Mesenchymal stem cell (in vitro differentiated cells and primary cell): ENCODE data around the gene PARK7.
A peak's percentile ranks its signal among the peaks of the same experiment; 100 is the strongest.
"Not testable (repeated sequence)": the region's sequence is repeated elsewhere in the genome, so short reads cannot be mapped to it uniquely, and the experiment has no call there.

Experiments
- DNase-seq: peaks from one replicate; pipeline ENCODE4 v3.0.0-alpha.2; 2013
- H2AFZ ChIP-seq: one replicate; pipeline ENCODE4 v1.6.1; 2013; ENCODE audit warnings: low read depth, mild to moderate bottlenecking, control low read depth, inconsistent platforms, low read length, moderate library complexity
- H2AK5ac ChIP-seq: 2 replicates; pipeline ENCODE4 v1.6.1; 2013; ENCODE audit warnings: low read length, moderate library complexity, mild to moderate bottlenecking, inconsistent platforms; ENCODE audit not compliant: severe bottlenecking
- H2BK120ac ChIP-seq: one replicate; pipeline ENCODE4 v1.6.1; 2013; ENCODE audit warnings: low read depth, mild to moderate bottlenecking, inconsistent platforms, low read length, moderate library complexity
- H2BK12ac ChIP-seq, 2 experiments: one replicate each; pipeline ENCODE4 v1.6.1; 2013; ENCODE audit warnings: inconsistent platforms in 2 of 2, low read length in 2 of 2, mild to moderate bottlenecking in 2 of 2, moderate library complexity in 2 of 2, control low read depth in 1 of 2
- H2BK15ac ChIP-seq: one replicate; pipeline ENCODE4 v1.6.1; 2013; ENCODE audit warnings: mild to moderate bottlenecking, low read depth, inconsistent platforms; ENCODE audit not compliant: poor library complexity, severe bottlenecking
- H2BK5ac ChIP-seq: 2 replicates; pipeline ENCODE4 v1.6.1; 2013; ENCODE audit warnings: low read depth, mild to moderate bottlenecking, low read length, control low read depth, inconsistent platforms; ENCODE audit not compliant: poor library complexity, severe bottlenecking
- H3K14ac ChIP-seq, 2 experiments: one replicate each; pipeline ENCODE4 v1.6.1; 2013; ENCODE audit warnings: inconsistent platforms in 2 of 2, low read length in 2 of 2, control low read depth in 1 of 2, mild to moderate bottlenecking in 1 of 2, moderate library complexity in 1 of 2
- H3K18ac ChIP-seq, 2 experiments: one replicate each; pipeline ENCODE4 v1.6.1; 2013; ENCODE audit warnings: inconsistent platforms in 2 of 2, low read length in 2 of 2, control low read depth in 1 of 2, low read depth in 1 of 2, mild to moderate bottlenecking in 1 of 2
- H3K23ac ChIP-seq, 2 experiments: one replicate each; pipeline ENCODE4 v1.6.1; 2013; ENCODE audit warnings: inconsistent platforms in 2 of 2, low read length in 2 of 2, mild to moderate bottlenecking in 2 of 2, moderate library complexity in 2 of 2, control low read depth in 1 of 2
- H3K27ac ChIP-seq: 2 replicates; pipeline ENCODE4 v1.5.1; 2013; ENCODE audit warnings: mild to moderate bottlenecking, moderate library complexity, low read length, control low read depth, inconsistent platforms; ENCODE audit not compliant: poor library complexity, severe bottlenecking
- H3K27me3 ChIP-seq, 2 experiments: 2 replicates each; pipeline versions ENCODE4 v1.6.1 to v1.7.0; 2013; ENCODE audit warnings: low read length in 2 of 2, mild to moderate bottlenecking in 2 of 2, moderate library complexity in 2 of 2, control low read depth in 1 of 2, inconsistent platforms in 1 of 2; ENCODE audit not compliant: control insufficient read depth in 1 of 2, insufficient read depth in 1 of 2
- H3K36me3 ChIP-seq, 2 experiments: 2 replicates each; pipeline versions ENCODE4 v1.6.1 to v1.7.0; 2013; ENCODE audit warnings: low read length in 2 of 2, control low read depth in 1 of 2, inconsistent platforms in 1 of 2, low read depth in 1 of 2, mild to moderate bottlenecking in 1 of 2; ENCODE audit not compliant: insufficient read depth in 2 of 2, control insufficient read depth in 1 of 2
- H3K4ac ChIP-seq, 2 experiments: one replicate each; pipeline ENCODE4 v1.6.1; 2013; ENCODE audit warnings: inconsistent platforms in 2 of 2, low read length in 2 of 2, mild to moderate bottlenecking in 2 of 2, moderate library complexity in 2 of 2, control low read depth in 1 of 2, low read depth in 1 of 2
- H3K4me1 ChIP-seq: 2 replicates; pipeline ENCODE4 v1.6.1; 2013; ENCODE audit warnings: low read depth, low read length, control low read depth; ENCODE audit not compliant: control insufficient read depth, insufficient read depth
- H3K4me2 ChIP-seq: 2 replicates; pipeline ENCODE4 v1.6.1; 2013; ENCODE audit warnings: low read length, mild to moderate bottlenecking, inconsistent platforms; ENCODE audit not compliant: poor library complexity, severe bottlenecking
- H3K4me3 ChIP-seq, 2 experiments: 2 replicates each; pipeline versions ENCODE4 v1.5.1 to v1.7.0; 2013; ENCODE audit warnings: low read length in 2 of 2, mild to moderate bottlenecking in 2 of 2, control low read depth in 1 of 2, low read depth in 1 of 2; ENCODE audit not compliant: insufficient read depth in 1 of 2
- H3K79me1 ChIP-seq: replicated peaks from 2 replicates; pipeline ENCODE4 v1.6.1; 2013; ENCODE audit warnings: mild to moderate bottlenecking, control low read depth, low read length, inconsistent platforms; ENCODE audit not compliant: poor library complexity, severe bottlenecking
- H3K9ac ChIP-seq: 2 replicates; pipeline ENCODE4 v1.7.0; 2013; ENCODE audit warnings: mild to moderate bottlenecking, low read length, moderate library complexity
- H3K9me3 ChIP-seq: 2 replicates; pipeline ENCODE4 v1.7.0; 2013; ENCODE audit warnings: mild to moderate bottlenecking, low read length; ENCODE audit not compliant: control insufficient read depth
- H4K8ac ChIP-seq: one replicate; pipeline ENCODE4 v1.6.1; 2013; ENCODE audit warnings: inconsistent platforms, mild to moderate bottlenecking, low read length, moderate library complexity
- H4K91ac ChIP-seq: one replicate; pipeline ENCODE4 v1.6.1; 2013; ENCODE audit warnings: mild to moderate bottlenecking, low read length, inconsistent platforms
- WGBS: methylation state at CpG from one replicate; pipeline ENCODE4 v1.1.7; 2013; ENCODE audit warnings: mixed read lengths; 5-methylcytosine and 5-hydroxymethylcytosine counted together

Gene PARK7

DNA sequence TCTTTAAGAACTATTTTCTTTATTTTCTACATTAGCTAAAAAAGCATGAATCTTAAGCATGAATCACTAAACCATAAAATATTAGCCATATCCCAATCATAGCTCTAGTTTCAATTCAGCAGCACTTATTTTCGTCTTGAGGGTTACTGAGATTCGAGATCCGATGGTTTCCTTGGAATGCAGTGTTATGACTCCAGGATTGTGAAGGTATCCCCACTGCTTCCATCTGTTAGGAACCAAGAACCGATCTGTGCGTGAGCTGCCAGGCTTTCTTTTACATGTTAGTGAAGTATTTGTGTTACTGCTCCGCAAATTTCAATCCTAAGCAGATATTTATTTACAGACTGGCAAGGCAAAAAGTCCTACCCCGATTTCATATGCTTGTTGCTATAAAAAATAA lies 39.7 kb upstream of the PARK7 start:
- no peak overlapping the region for H2AK5ac ChIP-seq
- H4K91ac ChIP-seq: no peak overlapping the region
- H3K4me3 ChIP-seq: peak overlapping the region in 1 of 2 experiments; percentile 21
- H3K27ac ChIP-seq: no peak overlapping the region
- H3K14ac ChIP-seq: no peak overlapping the region
- no peak for DNase-seq
- H3K23ac ChIP-seq: no peak overlapping the region
- H2BK120ac ChIP-seq: no peak overlapping the region
- no peak overlapping the region for H2BK5ac ChIP-seq
- H3K4me2 ChIP-seq: no peak overlapping the region
- H3K4me1 ChIP-seq: no peaks in the 10 kb centered on the region
- no peak overlapping the region for H3K18ac ChIP-seq
- H3K36me3 ChIP-seq: no peaks in the 10 kb centered on the region
- H4K8ac ChIP-seq: no peak overlapping the region
- H3K79me1 ChIP-seq: no peaks in the 10 kb centered on the region
- no peak overlapping the region for H2AFZ ChIP-seq
- H2BK12ac ChIP-seq: no peak overlapping the region
- peaks cover 0 to 13% of the 10 kb centered on the region in 2 experiments for H3K27me3 ChIP-seq
- no peaks in the 10 kb centered on the region for H3K9me3 ChIP-seq
- H3K9ac ChIP-seq: peak overlapping the region; percentile 18
- H2BK15ac ChIP-seq: no peak overlapping the region
- H3K4ac ChIP-seq: no peak overlapping the region
- whole genome bisulfite sequencing: 96% methylated on average over 7 of the region's 7 CpGs

DNA sequence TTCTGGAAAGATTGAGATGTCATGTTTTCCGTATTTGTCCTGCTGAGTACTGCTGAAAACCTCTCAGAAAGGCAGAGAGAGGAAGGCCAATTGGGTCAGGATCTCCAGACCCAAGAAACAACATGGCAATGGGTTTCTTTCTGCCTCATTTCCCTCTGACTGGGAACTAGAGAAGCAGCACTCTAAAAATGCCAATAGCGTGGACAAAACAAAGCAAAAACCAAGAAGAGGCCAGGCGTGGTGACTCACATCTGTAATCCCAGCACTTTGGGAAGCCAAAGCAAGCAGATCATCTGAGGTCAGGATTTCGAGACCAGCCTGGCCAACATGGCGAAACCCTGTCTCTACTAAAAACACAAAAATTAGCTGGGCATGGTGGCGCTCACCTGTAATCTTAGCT lies 39.2 kb upstream of the PARK7 start:
- Histone ChIP-seq H2BK15ac (no peak overlapping the region), H2BK12ac (no peak overlapping the region), H3K4ac (no peak overlapping the region), H3K4me3 (no peak overlapping the region), H3K4me1 (no peaks in the 10 kb centered on the region), H2AK5ac (no peak overlapping the region), H3K14ac (no peak overlapping the region), H4K8ac (no peak overlapping the region), H3K36me3 (no peaks in the 10 kb centered on the region), H3K18ac (no peak overlapping the region), H3K79me1 (no peaks in the 10 kb centered on the region), H2BK120ac (no peak overlapping the region), H3K27me3 (peaks cover 5 to 16% of the 10 kb centered on the region in 2 experiments), H2BK5ac (no peak overlapping the region), H2AFZ (no peak overlapping the region), H3K27ac (no peak overlapping the region), H3K9me3 (no peaks in the 10 kb centered on the region), H4K91ac (no peak overlapping the region), H3K4me2 (no peak overlapping the region), H3K23ac (no peak overlapping the region), H3K9ac (peak overlapping the region; percentile 18)
- WGBS: 75% methylated on average over 6 of the region's 6 CpGs
- DNase-seq: peak; percentile 41

GRCh38 chr1:7927061-7927460 lies 34.5 kb upstream of the PARK7 start:
- not testable (repeated sequence) for H3K4me2 ChIP-seq, H3K18ac ChIP-seq

GRCh38 chr1:7928247-7928646 lies 33.3 kb upstream of the PARK7 start:
- Histone ChIP-seq H3K18ac (no peak overlapping the region), H3K9ac (no peak overlapping the region)
- 84% methylated on average over 3 of the region's 4 CpGs for WGBS

More at GRCh38 chr1:7927061-7927460, 34.5 kb upstream of the PARK7 start:
- DNase-seq, H2AFZ ChIP-seq, H3K79me1 ChIP-seq, H4K8ac ChIP-seq, H2BK12ac ChIP-seq, H3K9ac ChIP-seq, H3K4ac ChIP-seq, H3K23ac ChIP-seq, H3K4me1 ChIP-seq, H2BK15ac ChIP-seq, H2AK5ac ChIP-seq, H2BK120ac ChIP-seq, H3K27ac ChIP-seq, H3K14ac ChIP-seq, H2BK5ac ChIP-seq, H3K36me3 ChIP-seq, H4K91ac ChIP-seq, H3K4me3 ChIP-seq, H3K9me3 ChIP-seq: not testable (repeated sequence)
- H3K27me3 ChIP-seq: peaks cover 7 to 37% of the 10 kb centered on the region in 2 experiments
- 40% methylated on average over 8 of the region's 8 CpGs for WGBS

More at GRCh38 chr1:7928247-7928646, 33.3 kb upstream of the PARK7 start:
- Histone ChIP-seq H2BK120ac (no peak overlapping the region), H3K23ac (no peak overlapping the region), H2BK12ac (no peak overlapping the region), H3K79me1 (no peaks in the 10 kb centered on the region), H3K9me3 (no peaks in the 10 kb centered on the region), H3K14ac (no peak overlapping the region), H3K4me3 (no peak overlapping the region), H2AFZ (no peak overlapping the region), H3K36me3 (no peaks in the 10 kb centered on the region), H4K91ac (no peak overlapping the region), H2BK5ac (no peak overlapping the region), H4K8ac (no peak overlapping the region), H3K4ac (no peak overlapping the region), H3K27ac (no peak overlapping the region), H3K27me3 (peaks cover 7 to 44% of the 10 kb centered on the region in 2 experiments), H3K4me1 (no peaks in the 10 kb centered on the region), H2AK5ac (no peak overlapping the region), H2BK15ac (no peak overlapping the region), H3K4me2 (no peak overlapping the region)
- no peak for DNase-seq
